HG03039 (cell line): ENCODE data around the gene ANK3.
"Not testable (repeated sequence)": the region's sequence is repeated elsewhere in the genome, so short reads cannot be mapped to it uniquely, and the experiment has no call there.

Experiments used
- ATAC-seq: cut with Tn5 transposase; IDR thresholded peaks from one replicate; pipeline ENCODE4 v1.9.1; 2021; ENCODE audit warnings: mild to moderate bottlenecking, moderate library complexity; ENCODE audit not compliant: unreplicated experiment

The ANK3 gene

GRCh38 chr10:60311821-60312220 lies 77.9 kb downstream of the ANK3 start:
- ATAC-seq = no peak

- ATAC-seq = no peak
These were observed 78.9 kb downstream of the ANK3 start for GRCh38 chr10:60310740-60311139.

GRCh38 chr10:60309891-60310290 lies 79.8 kb downstream of the ANK3 start:
- ATAC-seq = no peak

GRCh38 chr10:60309371-60309770 lies 80.3 kb downstream of the ANK3 start:
- ATAC-seq = no peak

DNA sequence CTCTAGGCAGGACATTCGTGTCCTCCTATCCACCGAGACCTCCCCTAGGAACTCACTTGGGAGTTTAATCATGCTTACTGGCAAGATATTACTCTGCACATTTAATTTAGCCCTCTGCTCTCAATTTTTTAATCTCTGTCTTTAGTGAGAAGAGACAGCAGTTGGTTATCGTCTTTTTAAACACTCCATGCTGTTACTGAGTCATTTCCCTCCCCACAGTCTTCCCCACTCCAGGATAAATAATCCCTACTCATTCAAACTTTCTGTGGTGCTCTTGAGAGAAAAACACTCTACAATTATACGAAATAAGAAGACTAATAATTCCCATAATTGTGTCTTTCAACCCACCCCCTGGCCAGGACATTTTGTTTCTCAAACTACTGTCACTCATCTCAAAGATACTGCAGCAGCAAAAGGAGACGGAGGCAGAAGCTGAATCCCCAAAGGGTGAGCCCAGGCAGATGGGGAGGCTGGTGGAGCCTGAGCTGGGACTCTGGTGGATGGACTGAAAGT lies 84.2 kb downstream of the ANK3 start:
- ATAC-seq = no peak

GRCh38 chr10:60304829-60305379 lies 84.8 kb downstream of the ANK3 start:
- no peak for ATAC-seq

- no peak for ATAC-seq
These were observed 85.9 kb downstream of the ANK3 start for GRCh38 chr10:60303778-60304177.

DNA sequence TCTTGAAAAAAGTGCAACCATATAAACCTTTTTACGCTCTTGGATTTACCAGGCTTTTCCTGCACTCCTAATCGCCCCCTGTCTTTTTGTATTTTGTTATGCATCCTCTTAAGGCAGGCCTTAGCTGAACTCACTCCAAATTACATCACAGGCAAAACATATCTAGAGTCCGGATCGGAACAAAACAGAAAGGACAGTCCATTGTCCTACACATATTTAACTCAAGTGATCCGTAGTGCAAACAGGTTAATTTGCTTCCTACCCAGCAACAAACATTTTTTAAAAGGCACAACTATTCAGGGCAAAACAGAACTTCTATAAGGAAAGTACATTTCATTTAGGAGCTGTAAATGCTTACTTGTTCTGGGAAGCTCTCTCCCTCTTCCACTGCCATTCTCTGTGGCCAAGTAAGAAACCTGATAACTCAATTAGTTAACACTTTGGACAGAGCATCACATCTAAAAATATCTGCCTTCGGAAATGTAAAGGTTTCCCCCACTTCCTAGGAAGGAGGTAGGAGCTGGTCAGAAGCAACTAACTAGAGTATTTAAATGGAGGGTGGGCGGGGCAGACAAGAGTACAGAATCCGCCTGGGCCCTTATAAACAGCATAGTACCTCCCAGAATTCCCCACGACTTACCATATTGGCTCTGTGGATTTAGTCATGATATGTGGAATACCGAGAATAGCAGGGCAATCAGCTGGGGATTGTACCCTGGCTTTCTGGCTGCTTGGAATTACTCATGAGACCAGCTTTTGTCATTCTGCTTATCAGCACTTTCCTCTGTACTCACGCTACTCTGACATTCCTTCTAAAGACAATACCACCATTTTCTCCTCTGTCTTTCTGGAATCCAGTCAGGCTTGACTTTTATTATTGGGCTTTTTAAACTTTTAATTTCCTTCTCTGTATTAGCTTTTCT lies 89.5 kb downstream of the ANK3 start:
- no peak for ATAC-seq

DNA sequence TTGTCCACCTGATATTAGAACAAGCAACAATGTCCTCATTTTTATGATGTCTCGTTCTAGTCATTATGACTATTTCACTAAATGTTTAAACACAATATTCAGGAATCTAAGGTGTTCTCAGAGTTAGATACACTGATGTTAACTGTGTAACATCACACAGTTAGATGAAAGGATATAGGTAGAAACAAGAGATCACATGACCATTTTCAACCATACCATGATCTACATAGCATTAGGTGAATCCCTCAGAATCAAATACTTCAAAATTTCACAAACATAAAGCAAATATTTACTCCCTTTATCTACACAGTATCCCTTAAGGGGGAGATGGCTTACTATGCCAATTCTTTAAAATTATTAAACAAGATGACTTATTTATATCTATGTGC lies 90.3 kb downstream of the ANK3 start:
- ATAC-seq = no peak

DNA sequence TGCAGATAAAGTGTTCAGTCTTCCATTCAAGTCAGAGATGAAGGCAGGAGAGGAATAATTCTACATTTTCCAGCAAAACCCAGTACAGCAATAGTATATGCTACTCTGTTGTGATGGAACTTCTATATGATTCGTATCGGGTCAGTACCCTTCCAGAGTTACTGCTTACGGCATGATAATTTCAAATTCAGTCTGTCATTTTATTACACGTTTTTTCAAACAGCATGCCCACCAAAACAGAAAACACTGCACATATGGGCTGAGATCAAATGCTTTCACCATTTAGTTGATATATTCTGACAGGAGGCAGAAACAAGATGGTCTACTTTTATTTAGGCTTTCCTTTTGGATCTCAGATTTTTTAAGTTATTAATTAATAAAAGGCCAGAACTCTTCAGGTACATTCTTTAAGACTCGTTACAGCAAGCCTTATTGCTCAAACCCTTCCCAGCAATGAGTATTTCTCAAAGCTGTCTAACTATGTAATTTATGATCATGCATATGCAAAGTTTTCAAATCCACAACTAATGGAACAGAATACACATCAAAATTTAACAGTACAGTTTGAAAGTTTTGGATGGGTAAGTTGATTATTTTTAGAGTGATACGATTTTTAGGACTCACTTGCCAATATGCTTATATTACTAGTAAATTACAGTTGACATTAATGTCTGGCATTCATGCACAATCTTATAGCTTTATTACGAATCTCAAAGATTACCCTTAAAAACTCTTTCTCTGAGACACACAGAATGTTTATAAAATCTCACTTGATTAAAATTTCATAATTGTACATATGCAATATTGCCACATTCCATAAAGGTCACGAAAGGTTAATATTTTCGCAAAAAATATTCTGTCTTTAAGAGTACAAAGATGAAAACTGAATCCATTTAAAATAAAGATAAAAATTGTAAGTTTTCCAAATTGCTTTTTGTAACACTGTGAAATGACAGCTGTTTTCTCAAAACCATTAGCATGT lies 91.0 kb downstream of the ANK3 start:
- ATAC-seq = no peak

DNA sequence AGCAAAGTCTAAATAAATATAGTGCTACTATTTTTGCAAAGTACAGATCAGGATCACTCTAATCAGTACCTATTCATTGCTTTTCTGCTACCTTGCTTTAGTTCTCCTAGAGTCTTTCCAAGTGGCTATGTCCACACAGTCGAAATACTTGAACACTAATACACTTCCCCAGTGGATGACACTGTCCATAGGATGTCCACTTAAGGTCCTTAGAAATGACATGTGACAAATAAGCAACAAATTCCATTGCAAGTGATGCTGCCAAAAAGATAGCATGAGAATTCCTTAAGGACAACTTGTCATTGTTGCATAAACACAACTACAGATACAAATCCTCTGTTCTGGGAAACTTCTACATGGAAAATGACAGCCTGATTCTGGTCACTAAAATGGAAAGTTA lies 93.6 kb downstream of the ANK3 start:
- ATAC-seq = no peak

GRCh38 chr10:60295028-60295937 lies 94.4 kb downstream of the ANK3 start:
- ATAC-seq = no peak

DNA sequence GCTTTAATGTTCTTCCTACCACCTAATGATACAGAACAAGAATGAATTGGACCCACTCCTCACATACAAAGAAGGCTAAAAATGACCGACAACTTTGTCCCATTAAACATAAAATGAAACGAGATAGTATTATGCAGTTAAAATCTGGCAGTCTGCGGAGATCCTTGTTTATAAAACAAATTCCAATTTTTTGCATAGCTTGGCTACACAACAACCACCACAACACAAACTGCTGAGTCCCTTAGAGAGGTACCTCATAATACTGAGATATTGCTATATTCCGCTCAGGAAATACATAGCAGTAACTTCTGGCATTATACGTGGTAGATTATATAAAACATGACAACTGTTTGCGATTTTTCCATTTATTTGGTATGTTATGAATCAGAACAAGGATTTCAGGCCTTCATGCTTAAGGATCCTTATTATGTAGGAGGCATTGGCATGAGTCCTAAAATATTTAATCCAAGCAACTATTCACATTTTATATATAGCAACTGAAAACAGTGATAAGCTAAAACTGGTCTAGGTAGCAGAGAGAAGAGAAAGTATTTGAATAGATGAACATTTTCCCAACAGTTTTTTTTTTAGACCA lies 96.0 kb downstream of the ANK3 start:
- no peak for ATAC-seq

DNA sequence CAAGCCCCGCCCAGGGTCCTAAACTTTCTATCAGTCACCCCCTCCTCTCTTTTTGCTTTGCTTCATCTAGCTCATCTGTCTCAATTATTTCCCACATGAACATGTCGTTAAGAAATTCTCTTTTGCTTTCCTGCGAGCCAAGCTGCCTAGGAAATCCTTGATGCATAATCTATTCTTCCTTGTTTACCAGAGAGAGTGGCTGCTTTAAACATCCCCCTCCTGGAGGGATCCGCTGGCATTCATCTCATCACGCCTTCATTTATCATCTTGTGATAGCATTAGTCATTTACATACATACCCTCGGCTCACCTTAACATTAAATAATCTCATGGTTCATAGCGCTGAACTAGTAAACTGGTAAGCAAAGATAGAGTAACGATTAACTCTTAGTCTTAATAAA lies 96.7 kb downstream of the ANK3 start:
- ATAC-seq = no peak

DNA sequence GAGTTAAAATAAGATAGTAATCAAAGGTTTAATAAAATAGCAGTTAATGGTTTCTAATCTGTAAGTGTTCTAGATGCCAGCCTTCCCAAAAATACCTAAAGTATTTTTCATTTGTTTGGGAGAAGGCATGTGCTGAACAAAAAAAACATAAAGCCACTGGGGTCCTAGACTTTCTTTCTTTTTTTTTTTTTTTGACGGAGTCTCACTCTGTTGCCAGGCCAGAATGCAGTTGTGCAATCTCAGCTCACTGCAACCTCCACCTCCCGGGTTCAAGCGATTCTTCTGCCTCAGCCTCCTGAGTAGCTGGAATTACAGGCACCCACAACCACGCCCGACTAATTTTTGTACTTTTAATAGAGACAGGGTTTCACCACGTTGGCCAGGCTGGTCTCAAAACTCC lies 97.1 kb downstream of the ANK3 start:
- not testable (repeated sequence) for ATAC-seq

DNA sequence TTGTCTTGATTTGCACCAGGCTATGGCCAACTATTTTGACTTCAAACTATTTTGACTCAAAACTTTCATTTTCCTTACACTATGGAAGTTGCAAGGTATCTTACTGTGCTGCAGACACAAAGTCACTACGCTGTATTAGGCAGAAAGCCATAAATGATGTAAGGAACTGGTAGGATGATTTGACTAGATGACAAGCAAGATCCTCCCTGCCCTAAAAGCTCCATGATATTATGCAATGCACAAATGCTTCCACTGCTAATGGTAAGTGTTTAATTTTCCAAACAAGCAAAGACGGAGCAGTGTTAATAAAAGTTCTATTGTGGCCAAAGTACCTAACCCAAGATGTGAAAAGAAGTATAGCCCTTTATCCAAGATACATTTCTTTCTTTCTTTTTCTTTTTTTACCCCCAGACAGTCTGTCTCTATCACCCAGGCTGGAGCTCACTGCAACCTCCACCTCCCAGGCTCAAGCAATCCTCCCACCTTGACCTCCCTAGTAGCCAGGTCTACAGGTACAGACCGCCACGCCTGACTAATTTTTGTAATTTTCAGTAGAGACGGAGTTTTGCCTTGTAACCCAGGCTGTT lies 98.2 kb downstream of the ANK3 start:
- no peak for ATAC-seq

- no peak for ATAC-seq
These were observed 99.1 kb downstream of the ANK3 start for GRCh38 chr10:60290558-60290957.

GRCh38 chr10:60289800-60290199 lies 99.9 kb downstream of the ANK3 start:
- no peak for ATAC-seq

DNA sequence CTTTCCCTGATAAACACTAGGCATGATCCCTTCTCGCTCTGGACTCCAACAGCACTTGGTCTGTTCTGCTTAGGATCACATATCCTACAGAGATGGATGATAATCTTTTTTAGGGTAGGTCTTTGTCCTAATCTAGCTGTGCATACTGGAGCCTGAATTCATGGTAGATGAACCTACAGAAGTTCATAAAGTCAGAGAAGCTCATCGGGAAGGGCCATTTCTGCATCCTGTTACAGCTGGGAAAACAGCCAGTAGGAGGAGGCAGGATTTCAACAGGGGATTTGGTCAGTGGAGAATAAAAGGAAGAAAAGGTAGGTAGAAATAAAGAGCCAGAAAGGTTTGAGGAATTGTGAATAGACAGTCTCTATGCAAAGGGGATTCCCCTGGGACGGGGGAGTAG lies 101.4 kb downstream of the ANK3 start:
- ATAC-seq = no peak
